ENCODE results near the gene ERRFI1.

The ERRFI1 gene

GRCh38 chr1:8025061-8025670 is 943 bp downstream of the ERRFI1 start:
- DNase-seq: no peak
- no peak overlapping the region for H3K4me3 ChIP-seq (ENCODE audit: low read depth in 1 of 2, low read length in 2 of 2)

DNA sequence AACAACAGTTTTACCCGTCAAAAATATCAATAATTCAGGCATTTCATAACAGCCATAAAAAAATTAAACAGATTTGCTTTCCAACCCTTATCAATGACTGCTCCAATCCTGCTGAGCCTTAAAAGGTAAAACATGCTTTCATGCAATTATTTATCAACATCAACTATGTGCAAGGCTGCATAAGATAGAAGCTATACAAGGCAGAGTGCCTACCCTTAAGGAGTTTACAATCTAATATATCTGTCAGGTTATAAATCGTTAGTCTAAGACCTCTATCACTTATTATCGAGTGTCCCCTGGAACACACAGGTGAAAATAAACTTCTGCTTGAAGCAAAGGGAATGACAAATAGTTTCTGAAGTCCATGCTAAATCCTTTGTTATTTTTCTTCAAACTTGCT is 1.8 kb downstream of the ERRFI1 start:
- H3K4me1 ChIP-seq (ENCODE audit: insufficient read depth, low read length): no peaks in the 10 kb centered on the region
- H3K4me3 ChIP-seq (ENCODE audit: low read depth in 1 of 2, low read length in 2 of 2): no peak overlapping the region
- H3K79me2 ChIP-seq (ENCODE audit: insufficient read depth, low read length): no peaks in the 10 kb centered on the region

More at GRCh38 chr1:8025061-8025670, 943 bp downstream of the ERRFI1 start:
- TF ChIP-seq, protein P1, sequence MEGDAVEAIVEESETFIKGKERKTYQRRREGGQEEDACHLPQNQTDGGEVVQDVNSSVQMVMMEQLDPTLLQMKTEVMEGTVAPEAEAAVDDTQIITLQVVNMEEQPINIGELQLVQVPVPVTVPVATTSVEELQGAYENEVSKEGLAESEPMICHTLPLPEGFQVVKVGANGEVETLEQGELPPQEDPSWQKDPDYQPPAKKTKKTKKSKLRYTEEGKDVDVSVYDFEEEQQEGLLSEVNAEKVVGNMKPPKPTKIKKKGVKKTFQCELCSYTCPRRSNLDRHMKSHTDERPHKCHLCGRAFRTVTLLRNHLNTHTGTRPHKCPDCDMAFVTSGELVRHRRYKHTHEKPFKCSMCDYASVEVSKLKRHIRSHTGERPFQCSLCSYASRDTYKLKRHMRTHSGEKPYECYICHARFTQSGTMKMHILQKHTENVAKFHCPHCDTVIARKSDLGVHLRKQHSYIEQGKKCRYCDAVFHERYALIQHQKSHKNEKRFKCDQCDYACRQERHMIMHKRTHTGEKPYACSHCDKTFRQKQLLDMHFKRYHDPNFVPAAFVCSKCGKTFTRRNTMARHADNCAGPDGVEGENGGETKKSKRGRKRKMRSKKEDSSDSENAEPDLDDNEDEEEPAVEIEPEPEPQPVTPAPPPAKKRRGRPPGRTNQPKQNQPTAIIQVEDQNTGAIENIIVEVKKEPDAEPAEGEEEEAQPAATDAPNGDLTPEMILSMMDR (IDR thresholded peaks at IDR 0.05; ENCODE audit: borderline replicate concordance, extremely low read depth, low read length, poor library complexity, severe bottlenecking): no peak
- TF ChIP-seq EZH2 (IDR thresholded peaks at IDR 0.05; ENCODE audit: borderline replicate concordance, low read depth, low read length, severe bottlenecking): no peak
- no peak overlapping the region for H3K4me2 ChIP-seq (ENCODE audit: insufficient read depth, low read length)
- no peak for ATAC-seq (ENCODE audit: insufficient read depth, low read depth)
- no peaks in the 10 kb centered on the region for H3K9me3 ChIP-seq (ENCODE audit: insufficient read depth, low read length, severe bottlenecking)
- H3K27ac ChIP-seq (ENCODE audit: low read length): no peak overlapping the region
- no peaks in the 10 kb centered on the region for H3K36me3 ChIP-seq (ENCODE audit: insufficient read depth, low read length)
- H3K9ac ChIP-seq (ENCODE audit: low read depth, low read length): no peak overlapping the region
- peaks cover 11% of the 10 kb centered on the region for H3K27me3 ChIP-seq (ENCODE audit: insufficient read depth, low read length, poor library complexity)
- no peaks in the 10 kb centered on the region for H3K79me2 ChIP-seq (ENCODE audit: insufficient read depth, low read length)
- no peaks in the 10 kb centered on the region for H3K4me1 ChIP-seq (ENCODE audit: insufficient read depth, low read length)
- H2AFZ ChIP-seq (ENCODE audit: low read depth, low read length): no peak overlapping the region
- no peaks in the 10 kb centered on the region for H4K20me1 ChIP-seq (ENCODE audit: insufficient read depth, low read length)

DNA sequence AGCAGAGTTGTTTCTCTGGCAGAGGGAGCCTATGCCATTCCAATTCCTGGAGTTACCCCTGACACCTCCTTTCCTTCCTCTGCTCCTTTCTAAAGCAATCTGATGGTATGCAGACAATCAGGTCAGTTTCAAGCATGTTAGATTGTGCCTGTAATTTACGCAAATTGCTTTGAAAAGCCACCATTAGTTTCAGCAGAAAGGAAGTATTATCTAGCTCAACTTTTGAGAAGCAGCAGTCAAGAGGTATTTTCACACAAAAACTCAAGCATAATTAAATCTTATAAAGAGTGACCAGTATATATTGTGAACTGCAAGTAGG is 2.2 kb downstream of the ERRFI1 start:
- Histone ChIP-seq H3K4me1 (ENCODE audit: insufficient read depth, low read length) (no peaks in the 10 kb centered on the region), H3K36me3 (ENCODE audit: insufficient read depth, low read length) (no peaks in the 10 kb centered on the region), H3K9ac (ENCODE audit: low read depth, low read length) (no peak overlapping the region), H3K4me2 (ENCODE audit: insufficient read depth, low read length) (no peak overlapping the region), H3K79me2 (ENCODE audit: insufficient read depth, low read length) (no peaks in the 10 kb centered on the region), H3K27me3 (ENCODE audit: insufficient read depth, low read length, poor library complexity) (peaks cover 11% of the 10 kb centered on the region), H3K27ac (ENCODE audit: low read length) (no peak overlapping the region), H4K20me1 (ENCODE audit: insufficient read depth, low read length) (no peaks in the 10 kb centered on the region), H3K9me3 (ENCODE audit: insufficient read depth, low read length, severe bottlenecking) (no peaks in the 10 kb centered on the region), H3K4me3 (ENCODE audit: low read depth in 1 of 2, low read length in 2 of 2) (no peak overlapping the region), H2AFZ (ENCODE audit: low read depth, low read length) (no peak overlapping the region)
- TF ChIP-seq, protein P1 (IDR thresholded peaks at IDR 0.05; ENCODE audit: borderline replicate concordance, extremely low read depth, low read length, poor library complexity, severe bottlenecking): no peak
- TF ChIP-seq EZH2 (IDR thresholded peaks at IDR 0.05; ENCODE audit: borderline replicate concordance, low read depth, low read length, severe bottlenecking): no peak
- ATAC-seq (ENCODE audit: insufficient read depth, low read depth): no peak
- no peak for DNase-seq

More for the DNA sequence above, 1.8 kb downstream of the ERRFI1 start:
- H3K9me3 ChIP-seq (ENCODE audit: insufficient read depth, low read length, severe bottlenecking): no peaks in the 10 kb centered on the region
- ATAC-seq (ENCODE audit: insufficient read depth, low read depth): no peak
- no peaks in the 10 kb centered on the region for H4K20me1 ChIP-seq (ENCODE audit: insufficient read depth, low read length)
- no peaks in the 10 kb centered on the region for H3K36me3 ChIP-seq (ENCODE audit: insufficient read depth, low read length)
- H3K9ac ChIP-seq (ENCODE audit: low read depth, low read length): no peak overlapping the region
- no peak overlapping the region for H2AFZ ChIP-seq (ENCODE audit: low read depth, low read length)
- peaks cover 11% of the 10 kb centered on the region for H3K27me3 ChIP-seq (ENCODE audit: insufficient read depth, low read length, poor library complexity)
- DNase-seq: no peak
- no peak overlapping the region for H3K4me2 ChIP-seq (ENCODE audit: insufficient read depth, low read length)
- no peak overlapping the region for H3K27ac ChIP-seq (ENCODE audit: low read length)
- TF ChIP-seq, protein P1 (IDR thresholded peaks at IDR 0.05; ENCODE audit: borderline replicate concordance, extremely low read depth, low read length, poor library complexity, severe bottlenecking): no peak
- TF ChIP-seq EZH2 (IDR thresholded peaks at IDR 0.05; ENCODE audit: borderline replicate concordance, low read depth, low read length, severe bottlenecking): no peak

Measured in DND-41 (cell line).